Testis (tissue), 2 donors: ENCODE measurements around the gene MSTO1.

Source experiments
- POLR2A ChIP-seq: fragments of 450-650 bp; IDR thresholded peaks from one replicate; pipeline ENCODE4 v1.6.1; 2017; ENCODE audit warnings: antibody characterized with exemption, mild to moderate bottlenecking, moderate library complexity
- TF ChIP-seq, protein P1 (sequence below), 3 experiments: fragments of 450-650 bp in 2 of 3; fragments of 200-600 bp in 1 of 3; sonication (generic) in 1 of 3; IDR thresholded peaks; one replicate each; pipeline ENCODE4 v1.5.1; 2016 to 2019; ENCODE audit warnings: antibody characterized with exemption in 3 of 3, mild to moderate bottlenecking in 2 of 3, moderate library complexity in 1 of 3

- TF ChIP-seq, protein P1, sequence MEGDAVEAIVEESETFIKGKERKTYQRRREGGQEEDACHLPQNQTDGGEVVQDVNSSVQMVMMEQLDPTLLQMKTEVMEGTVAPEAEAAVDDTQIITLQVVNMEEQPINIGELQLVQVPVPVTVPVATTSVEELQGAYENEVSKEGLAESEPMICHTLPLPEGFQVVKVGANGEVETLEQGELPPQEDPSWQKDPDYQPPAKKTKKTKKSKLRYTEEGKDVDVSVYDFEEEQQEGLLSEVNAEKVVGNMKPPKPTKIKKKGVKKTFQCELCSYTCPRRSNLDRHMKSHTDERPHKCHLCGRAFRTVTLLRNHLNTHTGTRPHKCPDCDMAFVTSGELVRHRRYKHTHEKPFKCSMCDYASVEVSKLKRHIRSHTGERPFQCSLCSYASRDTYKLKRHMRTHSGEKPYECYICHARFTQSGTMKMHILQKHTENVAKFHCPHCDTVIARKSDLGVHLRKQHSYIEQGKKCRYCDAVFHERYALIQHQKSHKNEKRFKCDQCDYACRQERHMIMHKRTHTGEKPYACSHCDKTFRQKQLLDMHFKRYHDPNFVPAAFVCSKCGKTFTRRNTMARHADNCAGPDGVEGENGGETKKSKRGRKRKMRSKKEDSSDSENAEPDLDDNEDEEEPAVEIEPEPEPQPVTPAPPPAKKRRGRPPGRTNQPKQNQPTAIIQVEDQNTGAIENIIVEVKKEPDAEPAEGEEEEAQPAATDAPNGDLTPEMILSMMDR (IDR thresholded peaks at IDR 0.05), result no peak
- no peak for TF ChIP-seq POLR2A
Observed at GRCh38 chr1:155609515-155610256, at the start of gene MSTO1.
